ENCODE measurements around the gene MLST8. TPM values are rescaled to one million over a fixed set of nuclear protein-coding genes. Genes with fewer than 3 reads are reported as not detected.

Gene MLST8
- total RNA-seq, 2 donors from 2014 or later, result 28.2 to 31.4 TPM

DNA sequence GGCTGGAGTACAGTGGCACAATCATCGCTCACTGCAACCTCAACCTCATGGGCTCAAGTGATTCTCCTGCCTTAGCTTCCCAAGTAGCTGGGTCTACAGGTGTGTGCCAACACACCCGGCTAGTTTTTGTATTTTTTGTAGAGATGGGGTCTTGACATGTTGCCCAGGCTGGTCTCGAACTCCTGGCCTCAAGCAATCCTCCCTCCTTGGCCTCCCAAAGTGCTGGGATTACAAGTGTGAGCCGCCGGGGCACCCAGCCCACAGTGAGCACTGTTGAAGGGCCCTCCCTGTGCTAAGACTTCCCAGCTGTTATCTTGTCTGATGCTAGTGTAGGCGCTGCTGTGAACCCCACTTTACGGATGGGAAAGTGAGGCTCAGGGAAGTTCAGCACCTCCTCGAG, 16.9 kb upstream of the MLST8 start:
- Mint-ChIP-seq H3K27me3 (no peaks in the 10 kb centered on the region), H3K27ac (no peak overlapping the region), H3K36me3 (ENCODE audit: low read depth) (no peaks in the 10 kb centered on the region), H3K4me1 (peaks cover 2% of the 10 kb centered on the region), H3K4me3 (no peak overlapping the region)
- no peak for DNase-seq
- no peaks in the 10 kb centered on the region for H3K9me3 ChIP-seq (ENCODE audit: control insufficient read depth, low read length, poor library complexity, severe bottlenecking)
- ATAC-seq, result no peak

DNA sequence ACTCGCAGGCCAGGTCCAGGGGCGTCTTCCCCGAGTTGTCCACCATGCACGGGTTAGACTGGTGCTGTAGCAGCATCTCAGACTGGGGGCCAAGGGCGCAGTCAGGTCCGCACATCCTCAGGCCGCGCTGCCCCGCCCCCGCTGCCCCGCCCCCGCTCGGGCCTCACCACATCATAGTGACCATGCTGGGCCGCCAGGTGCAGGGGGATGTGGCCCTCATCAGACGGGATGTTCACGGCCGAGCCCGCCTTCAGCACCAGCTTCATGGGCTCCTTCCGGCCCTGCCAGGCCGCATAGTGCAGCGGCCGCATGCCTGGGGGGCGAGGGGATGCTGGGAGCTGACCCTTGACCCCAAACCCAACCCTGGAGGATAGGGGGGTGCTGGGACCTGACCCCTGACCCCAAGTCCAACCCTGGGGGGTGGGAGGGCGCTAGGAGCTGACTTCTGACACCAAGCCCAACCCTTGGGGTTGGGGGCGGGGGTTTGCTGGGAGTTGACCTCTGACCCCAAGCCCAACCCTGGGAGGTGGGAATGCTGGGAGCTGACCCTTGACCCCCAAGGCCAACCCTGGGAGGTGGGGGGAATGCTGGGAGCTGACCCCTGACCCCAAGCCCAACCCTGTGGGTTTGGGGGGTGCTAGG, 15.9 kb upstream of the MLST8 start:
- H3K36me3 Mint-ChIP-seq (ENCODE audit: low read depth), result no peaks in the 10 kb centered on the region
- no peak for ATAC-seq

DNA sequence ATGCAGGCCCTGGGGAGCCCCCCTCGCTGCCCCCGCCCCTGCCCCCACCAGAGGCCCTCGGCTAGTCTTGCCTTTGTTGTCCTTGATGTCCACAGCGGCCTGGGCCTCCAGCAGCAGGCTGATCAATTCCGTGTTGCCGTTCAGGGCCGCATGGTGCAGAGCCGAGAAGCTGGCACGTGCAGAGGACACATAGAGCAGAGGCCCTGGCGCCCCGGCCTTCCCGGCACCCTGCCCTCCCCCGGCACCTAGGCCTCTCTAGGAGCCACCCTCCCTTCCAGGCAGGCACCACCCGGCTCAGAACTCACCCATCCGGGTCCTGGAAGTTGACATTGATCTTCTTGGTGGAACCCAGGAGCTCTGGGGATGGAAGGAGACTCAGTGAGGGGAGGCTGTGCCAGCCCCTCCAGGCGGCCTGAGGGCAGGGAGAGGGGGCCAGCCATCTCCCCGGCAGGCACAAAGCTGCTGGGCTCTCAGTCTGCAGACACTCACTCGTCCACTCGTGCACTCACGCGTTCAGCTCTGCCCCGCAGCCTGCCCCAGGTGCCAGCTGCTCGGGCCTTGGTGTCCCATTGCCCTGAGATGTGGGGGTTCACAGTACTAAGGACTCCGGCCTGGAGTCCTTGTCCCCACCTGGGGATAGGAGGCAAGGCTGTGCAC, 15.1 kb upstream of the MLST8 start:
- H3K27me3 Mint-ChIP-seq, result peaks cover 7% of the 10 kb centered on the region
- no peak for ATAC-seq
- peaks cover 4% of the 10 kb centered on the region for H3K4me1 Mint-ChIP-seq
- H3K27ac Mint-ChIP-seq, result no peak overlapping the region
- no peak for DNase-seq
- no peaks in the 10 kb centered on the region for H3K9me3 ChIP-seq (ENCODE audit: control insufficient read depth, low read length, poor library complexity, severe bottlenecking)
- H3K36me3 Mint-ChIP-seq (ENCODE audit: low read depth), result no peaks in the 10 kb centered on the region
- no peak overlapping the region for H3K4me3 Mint-ChIP-seq

More for the DNA sequence above, 15.9 kb upstream of the MLST8 start:
- DNase-seq, result no peak
- H3K4me1 Mint-ChIP-seq, result peaks cover 1% of the 10 kb centered on the region
- H3K27me3 Mint-ChIP-seq, result no peaks in the 10 kb centered on the region
- H3K9me3 ChIP-seq (ENCODE audit: control insufficient read depth, low read length, poor library complexity, severe bottlenecking), result no peaks in the 10 kb centered on the region
- H3K4me3 Mint-ChIP-seq, result no peak overlapping the region
- no peak overlapping the region for H3K27ac Mint-ChIP-seq

DNA sequence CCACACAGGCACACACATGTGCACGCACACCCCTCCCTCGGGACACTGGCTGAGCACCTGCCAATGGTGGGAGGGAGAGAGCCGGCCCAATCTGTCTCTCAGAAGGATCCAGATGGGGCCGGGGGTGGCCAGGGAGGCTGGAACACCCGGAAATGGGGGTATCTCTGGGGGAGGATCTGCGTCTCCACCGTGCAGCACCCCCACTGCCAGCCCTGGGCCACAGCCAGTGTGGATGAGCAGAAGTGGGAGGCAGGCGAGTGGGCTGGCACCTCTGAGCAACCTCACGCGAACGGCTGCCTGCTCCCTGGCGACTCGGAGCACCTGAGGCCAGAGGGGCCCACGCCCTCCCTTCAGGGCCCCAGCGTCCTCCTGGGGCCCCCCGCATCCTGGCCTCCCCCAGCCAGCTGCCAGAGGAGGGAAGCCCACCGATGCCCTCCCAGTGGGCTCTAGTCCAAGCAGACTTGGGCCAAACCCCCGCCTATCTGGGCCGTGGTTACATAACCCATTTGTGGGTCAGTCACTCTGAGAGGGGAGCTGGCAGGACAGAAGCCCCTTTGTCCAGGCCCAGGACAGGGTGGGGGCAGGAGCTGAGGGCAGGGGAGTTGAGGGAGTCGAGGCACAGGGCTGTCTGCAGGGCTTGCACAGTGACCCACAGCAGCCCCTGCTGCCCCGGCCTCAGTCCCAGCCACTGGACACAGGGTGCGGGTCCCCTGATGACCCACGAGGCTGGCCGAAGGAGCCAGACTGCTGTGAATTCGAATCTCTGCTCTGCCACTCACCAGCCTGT, 14.4 kb upstream of the MLST8 start:
- no peak overlapping the region for H3K27ac Mint-ChIP-seq
- H3K4me1 Mint-ChIP-seq, result peaks cover 4% of the 10 kb centered on the region
- no peak overlapping the region for H3K4me3 Mint-ChIP-seq
- ATAC-seq (no peak), DNase-seq (no peak)
- peaks cover 10% of the 10 kb centered on the region for H3K27me3 Mint-ChIP-seq
- no peaks in the 10 kb centered on the region for H3K9me3 ChIP-seq (ENCODE audit: control insufficient read depth, low read length, poor library complexity, severe bottlenecking)
- H3K36me3 Mint-ChIP-seq (ENCODE audit: low read depth), result no peaks in the 10 kb centered on the region

DNA sequence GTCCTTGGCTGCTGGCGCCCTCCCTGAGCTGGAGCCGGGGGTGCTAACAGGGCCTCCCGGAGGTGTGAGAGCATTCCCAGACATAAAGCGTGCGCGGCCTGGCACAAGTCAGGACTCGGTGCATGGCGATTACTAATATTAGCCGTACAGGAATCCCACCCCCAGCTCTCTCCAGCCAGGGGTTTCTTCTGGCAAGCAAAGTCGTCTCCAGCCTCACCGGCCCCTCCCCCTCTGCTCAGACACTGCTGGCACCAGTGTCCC, 13.9 kb upstream of the MLST8 start:
- Mint-ChIP-seq H3K36me3 (ENCODE audit: low read depth) (no peaks in the 10 kb centered on the region), H3K4me1 (peaks cover 4% of the 10 kb centered on the region), H3K27me3 (peaks cover 10% of the 10 kb centered on the region), H3K27ac (no peak overlapping the region), H3K4me3 (no peak overlapping the region)
- H3K9me3 ChIP-seq (ENCODE audit: control insufficient read depth, low read length, poor library complexity, severe bottlenecking), result no peaks in the 10 kb centered on the region
- DNase-seq (no peak), ATAC-seq (no peak)

DNA sequence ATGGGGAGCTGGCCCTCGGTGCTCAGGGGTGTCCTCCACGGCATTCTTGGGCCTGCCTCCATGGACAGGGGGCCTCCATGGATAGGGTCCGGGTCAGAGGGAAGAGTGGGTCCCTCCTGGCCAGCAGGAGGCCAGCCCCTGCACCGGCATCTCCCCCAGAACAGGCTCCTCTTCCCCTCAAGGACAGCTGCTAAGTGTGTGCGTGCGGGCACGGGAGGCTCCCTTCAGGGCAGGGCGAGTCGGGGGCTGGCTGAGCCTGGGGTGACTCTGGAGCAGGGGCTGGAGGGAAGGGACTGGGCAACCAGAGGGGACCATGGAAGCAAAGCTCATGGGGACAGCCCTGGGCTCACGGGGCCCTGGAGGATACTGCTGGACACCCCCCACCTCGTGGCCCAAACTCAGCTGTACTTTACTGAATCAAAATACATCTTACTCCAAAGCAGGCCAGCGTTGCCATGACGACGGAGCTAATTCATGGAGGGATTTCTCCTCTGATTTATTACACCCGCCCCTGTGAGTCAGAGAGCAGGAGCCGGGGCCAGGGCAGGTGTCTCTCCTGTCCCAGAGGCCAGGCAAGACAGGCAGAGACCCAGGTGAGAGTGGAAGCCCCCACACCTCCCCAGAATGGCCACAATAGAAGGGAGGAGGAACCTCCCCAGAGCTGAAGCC, 11.0 kb upstream of the MLST8 start:
- no peaks in the 10 kb centered on the region for H3K9me3 ChIP-seq (ENCODE audit: control insufficient read depth, low read length, poor library complexity, severe bottlenecking)
- Mint-ChIP-seq H3K4me1 (peaks cover 6% of the 10 kb centered on the region), H3K36me3 (ENCODE audit: low read depth) (no peaks in the 10 kb centered on the region), H3K27me3 (peaks cover 29% of the 10 kb centered on the region), H3K27ac (no peak overlapping the region), H3K4me3 (peak overlapping the region; percentile 63)
- ATAC-seq (no peak), DNase-seq (no peak)

DNA sequence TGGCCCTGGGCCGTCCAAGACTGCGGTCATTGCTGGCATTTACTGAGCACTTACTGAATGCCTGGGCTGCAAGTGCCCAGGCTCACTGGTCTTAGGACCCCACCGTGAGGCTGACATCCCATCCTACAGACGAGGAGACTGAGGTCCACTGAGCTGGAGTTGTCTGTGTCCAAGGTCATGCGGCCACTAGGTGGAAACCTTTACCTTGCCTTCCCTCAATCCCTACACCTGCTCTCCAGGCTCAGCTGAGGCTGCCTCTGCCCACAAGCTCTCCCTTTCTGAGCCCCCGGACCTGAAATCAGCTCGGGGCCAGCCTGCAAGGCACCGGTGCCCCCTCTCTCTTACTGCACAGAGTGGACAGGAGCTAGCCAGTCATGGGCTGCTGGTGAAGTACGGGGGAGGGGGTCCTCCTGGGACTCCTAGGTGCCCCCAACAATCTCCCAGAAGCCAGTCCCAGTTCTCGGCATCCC, 10.4 kb upstream of the MLST8 start:
- DNase-seq (peak in 1 of 3 donors; percentile 23), ATAC-seq (peak; percentile 73)
- H3K4me1 Mint-ChIP-seq, result peaks cover 6% of the 10 kb centered on the region
- no peak overlapping the region for H3K27ac Mint-ChIP-seq
- H3K36me3 Mint-ChIP-seq (ENCODE audit: low read depth), result no peaks in the 10 kb centered on the region
- peaks cover 29% of the 10 kb centered on the region for H3K27me3 Mint-ChIP-seq
- no peaks in the 10 kb centered on the region for H3K9me3 ChIP-seq (ENCODE audit: control insufficient read depth, low read length, poor library complexity, severe bottlenecking)
- peak overlapping the region; percentile 63 for H3K4me3 Mint-ChIP-seq

DNA sequence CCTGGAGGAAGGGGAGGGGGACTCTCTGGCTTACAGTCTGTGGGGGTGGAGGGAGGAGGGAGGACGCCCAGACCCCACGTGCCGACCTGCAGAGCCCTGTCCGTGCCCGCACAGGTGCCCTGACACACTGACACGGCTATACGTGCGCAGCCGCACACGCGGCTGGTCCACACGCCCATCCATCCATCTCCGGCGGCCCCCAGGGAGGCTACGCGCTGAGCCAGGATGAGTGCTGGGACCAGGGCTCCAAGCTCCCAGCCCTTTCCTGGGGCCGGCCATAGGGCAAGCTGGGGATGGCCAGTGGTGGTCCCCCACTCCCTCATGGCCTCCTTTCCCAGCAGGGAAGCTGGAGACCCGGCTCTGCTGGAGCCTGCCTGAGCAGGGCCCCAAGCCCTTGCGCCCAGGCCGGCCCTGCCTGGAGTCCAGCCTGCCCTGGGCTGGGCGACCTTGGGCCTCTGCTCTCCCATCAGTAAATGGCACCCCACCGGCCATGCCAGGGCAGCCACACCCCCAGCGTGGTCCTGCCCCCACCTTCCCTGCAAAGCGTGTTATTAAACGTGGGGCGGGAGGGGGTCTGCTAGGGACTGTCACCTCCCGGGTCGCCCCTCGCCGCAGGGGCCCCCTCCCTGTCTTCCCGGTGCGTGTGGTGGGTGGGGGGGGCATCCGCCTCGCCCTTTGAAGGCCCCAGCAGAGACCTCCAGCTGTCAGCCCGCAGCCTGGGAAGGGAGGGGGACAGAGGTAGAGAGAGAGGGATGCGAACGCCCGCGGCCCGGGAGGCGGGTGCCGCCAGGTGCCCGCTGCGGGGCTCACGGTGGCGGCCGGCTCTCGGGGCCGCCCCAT, 9.7 kb upstream of the MLST8 start:
- peak; percentile 34 for ATAC-seq
- Mint-ChIP-seq H3K4me1 (peaks cover 6% of the 10 kb centered on the region), H3K4me3 (peak overlapping the region; percentile 57), H3K27ac (no peak overlapping the region), H3K36me3 (ENCODE audit: low read depth) (no peaks in the 10 kb centered on the region), H3K27me3 (peaks cover 29% of the 10 kb centered on the region)
- no peak for DNase-seq
- no peaks in the 10 kb centered on the region for H3K9me3 ChIP-seq (ENCODE audit: control insufficient read depth, low read length, poor library complexity, severe bottlenecking)

DNA sequence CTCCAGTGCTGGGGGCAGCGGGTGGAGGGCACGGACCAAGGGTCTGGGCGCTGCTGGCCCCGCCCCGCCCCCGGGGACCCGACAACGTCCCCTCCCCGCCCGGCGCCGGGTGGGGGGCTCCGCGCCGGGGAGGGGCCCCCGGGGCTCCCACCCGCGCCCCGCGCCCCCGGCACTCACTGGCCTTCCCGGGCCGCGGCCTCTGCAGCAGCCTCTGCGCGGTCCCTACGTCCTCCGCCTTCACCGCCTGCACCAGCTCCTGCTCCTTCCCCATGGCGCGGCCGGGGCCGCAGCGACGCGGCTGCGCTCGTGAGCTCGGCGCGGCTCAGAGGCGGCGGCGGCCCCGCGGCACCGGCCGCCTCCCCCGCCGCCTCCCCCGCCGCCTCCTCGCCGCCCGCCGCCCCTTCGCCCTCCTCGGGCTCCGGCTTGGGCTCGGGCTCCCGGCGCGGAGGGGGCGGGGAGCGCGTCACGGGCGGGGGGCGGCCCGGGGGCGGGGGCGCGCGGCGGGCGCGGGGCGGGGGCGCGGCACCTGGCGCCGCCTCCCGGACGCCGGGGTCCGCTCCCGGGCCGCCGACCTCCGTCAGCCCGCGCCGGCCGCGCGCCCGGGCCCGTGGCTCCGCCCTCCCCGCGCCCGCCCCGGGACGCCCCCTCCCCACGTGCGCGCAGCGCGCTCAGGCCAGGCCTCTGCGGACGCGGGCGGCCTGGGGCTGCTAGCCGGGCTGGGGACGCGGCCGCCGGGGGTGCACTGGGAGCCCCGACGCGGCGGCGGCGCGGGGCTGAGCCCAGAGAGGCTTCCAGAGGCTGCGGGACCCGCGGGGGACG, 8.9 kb upstream of the MLST8 start, which contains the start of gene CASKIN1:
TSS of gene CASKIN1 (minus strand) at position 444 of the 819 bp plus-strand sequence. CDS start at position 271, 173 bp downstream.
- no peak within 1 kb of the TSS for H3K27ac Mint-ChIP-seq
- H3K27me3 Mint-ChIP-seq, result peaks cover 29% of the 10 kb centered on the region
- no peaks in the 10 kb centered on the region for H3K36me3 Mint-ChIP-seq (ENCODE audit: low read depth)

DNA sequence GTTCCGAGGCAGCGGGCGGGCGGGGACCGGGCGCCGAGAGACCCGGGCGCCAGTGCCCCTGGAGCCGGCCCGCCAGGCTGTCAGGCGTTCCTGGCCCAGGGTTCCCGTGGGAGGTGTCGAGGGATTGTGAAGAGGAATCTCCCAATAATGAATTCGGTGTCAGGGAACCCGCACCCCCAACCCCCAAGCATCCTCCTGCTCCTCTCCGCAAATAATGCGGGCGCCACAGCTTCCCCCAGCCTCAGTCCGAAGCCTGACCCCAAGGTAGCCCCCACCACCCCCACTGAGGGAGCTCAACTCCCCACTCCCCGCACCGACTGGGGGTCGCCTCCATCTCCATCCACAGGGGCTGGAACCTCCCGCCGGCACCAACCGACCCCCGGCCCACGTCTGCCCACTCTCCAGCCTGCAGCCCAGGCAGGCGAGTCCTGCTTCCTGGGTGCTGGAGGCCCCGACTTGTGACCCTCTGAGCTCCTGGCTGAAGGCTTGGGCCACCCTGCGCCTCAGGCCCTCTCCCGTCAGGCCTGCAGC, 8.2 kb upstream of the MLST8 start:
- ATAC-seq, result no peak
- no peak overlapping the region for H3K27ac Mint-ChIP-seq

More for the DNA sequence above, 8.9 kb upstream of the MLST8 start, which contains the start of gene CASKIN1:
- DNase-seq (peak in 1 of 3 donors; percentile 19), ATAC-seq (peak; percentile 55)
- Mint-ChIP-seq H3K4me1 (peaks cover 6% of the 10 kb centered on the region), H3K4me3 (peak within 1 kb of the TSS; percentile 65)
- H3K9me3 ChIP-seq (ENCODE audit: control insufficient read depth, low read length, poor library complexity, severe bottlenecking), result no peaks in the 10 kb centered on the region

DNA sequence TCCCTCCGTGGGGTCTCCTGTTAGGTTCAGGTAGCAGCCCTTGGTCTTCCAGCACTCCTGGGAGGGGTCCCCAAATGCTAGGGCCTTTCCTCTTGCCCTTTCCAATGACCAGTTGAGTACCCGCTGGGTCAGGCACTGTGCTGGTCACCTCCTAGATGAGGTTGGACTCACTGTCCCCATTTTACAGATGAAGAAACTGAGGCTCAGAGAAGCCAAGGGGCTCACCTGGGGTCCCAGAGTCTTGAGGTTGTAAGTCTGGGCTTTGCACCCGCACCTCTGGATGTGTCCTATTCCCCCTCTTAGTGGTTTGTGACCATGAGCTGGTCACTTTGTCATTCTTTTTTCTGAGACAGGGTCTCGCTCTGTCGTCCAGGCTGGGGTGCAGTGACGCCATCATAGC, 7.5 kb upstream of the MLST8 start:
- ATAC-seq (no peak), DNase-seq (no peak)
- H3K36me3 Mint-ChIP-seq (ENCODE audit: low read depth), result no peaks in the 10 kb centered on the region
- H3K4me1 Mint-ChIP-seq, result peaks cover 6% of the 10 kb centered on the region
- H3K4me3 Mint-ChIP-seq, result peak overlapping the region; percentile 64
- peaks cover 29% of the 10 kb centered on the region for H3K27me3 Mint-ChIP-seq
- no peaks in the 10 kb centered on the region for H3K9me3 ChIP-seq (ENCODE audit: control insufficient read depth, low read length, poor library complexity, severe bottlenecking)
- no peak overlapping the region for H3K27ac Mint-ChIP-seq

More for the DNA sequence above, 8.2 kb upstream of the MLST8 start:
- no peaks in the 10 kb centered on the region for H3K9me3 ChIP-seq (ENCODE audit: control insufficient read depth, low read length, poor library complexity, severe bottlenecking)
- no peak for DNase-seq
- peak overlapping the region; percentile 64 for H3K4me3 Mint-ChIP-seq
- no peaks in the 10 kb centered on the region for H3K36me3 Mint-ChIP-seq (ENCODE audit: low read depth)
- peaks cover 29% of the 10 kb centered on the region for H3K27me3 Mint-ChIP-seq
- peaks cover 6% of the 10 kb centered on the region for H3K4me1 Mint-ChIP-seq
